Stimulated activated CD8-positive, alpha-beta memory T cell treated with anti-CD3 and anti-CD28 coated beads, Interleukin-4, amount 100 ng/mL, for 48 hours (primary cell): ENCODE results near the gene ZDHHC3.
"Not testable (repeated sequence)": the region's sequence is repeated elsewhere in the genome, so short reads cannot be mapped to it uniquely, and the experiment has no call there.

Experiments used
- DNase-seq: peaks from one replicate; pipeline ENCODE4 v3.0.0-alpha.2; 2020

The ZDHHC3 gene

DNA sequence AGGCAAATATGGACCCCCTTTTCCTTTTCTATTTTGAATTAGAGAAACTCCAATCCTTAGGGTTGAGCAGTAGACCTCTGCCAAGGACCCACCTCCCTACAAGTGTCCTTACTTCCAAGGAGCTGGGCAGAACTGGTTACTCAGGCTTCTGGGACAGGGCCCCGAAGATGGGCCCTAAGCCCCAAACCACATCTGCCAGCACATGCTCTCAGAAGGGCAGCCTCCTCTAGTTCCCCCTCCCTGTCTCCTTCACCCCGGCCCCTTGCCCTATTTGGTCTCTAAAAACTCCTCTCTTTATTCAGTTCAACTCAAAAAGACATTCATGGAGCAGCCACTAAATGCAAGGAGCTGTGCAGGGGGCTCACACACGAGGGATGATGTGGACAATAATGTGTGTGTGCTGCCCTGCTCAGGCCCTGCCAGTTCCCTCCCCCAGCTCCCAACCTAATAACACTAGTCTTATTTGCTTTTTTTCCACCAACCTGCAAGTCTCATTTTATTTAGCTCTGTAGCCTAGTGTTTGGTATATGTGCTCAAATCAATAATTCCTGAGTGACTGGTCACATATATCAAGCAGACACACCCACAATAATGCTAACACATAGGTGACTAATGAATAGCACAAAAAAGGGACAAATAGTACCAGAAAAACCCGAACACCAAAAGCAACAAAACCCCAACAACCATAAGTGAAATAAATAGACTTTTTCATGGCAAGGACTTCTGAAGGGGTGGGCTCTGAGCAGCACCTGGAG, 12.2 kb downstream of the ZDHHC3 start:
- no peak for DNase-seq

DNA sequence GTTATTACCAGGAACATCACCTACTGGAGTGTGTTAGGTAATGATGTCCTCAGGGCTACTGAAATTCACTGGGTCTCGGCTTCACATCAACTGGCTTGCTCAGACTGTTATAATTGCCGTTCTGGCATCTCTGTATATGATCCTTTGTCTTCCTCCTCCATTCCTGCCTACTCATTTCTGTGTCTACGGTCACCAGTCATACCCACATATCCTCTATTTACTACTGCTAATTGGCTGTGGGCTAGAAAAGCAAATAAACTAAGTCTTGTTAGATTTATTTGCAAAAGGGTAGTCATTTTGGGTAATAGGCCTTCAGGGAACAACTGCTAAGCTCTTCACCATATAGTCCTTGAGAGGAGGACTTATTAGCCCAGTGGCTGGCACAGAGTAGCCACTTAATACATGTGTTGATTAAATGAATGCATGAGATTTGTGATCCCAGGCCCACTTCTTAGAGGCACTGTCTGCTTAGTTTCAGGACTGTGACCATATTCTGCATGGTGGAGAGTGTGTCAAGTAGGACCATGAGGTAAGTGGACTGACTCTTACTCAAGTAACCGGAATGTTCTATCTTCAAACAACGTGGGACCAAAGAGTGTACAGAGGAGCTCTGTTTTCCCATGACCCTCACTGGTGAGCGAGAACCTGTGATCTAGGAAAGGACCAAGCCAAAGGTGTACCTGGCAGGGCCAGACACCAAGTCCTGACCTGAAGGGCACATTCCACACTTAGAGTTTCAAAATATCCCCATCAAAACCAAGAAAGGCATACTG, 13.2 kb downstream of the ZDHHC3 start:
- no peak for DNase-seq

DNA sequence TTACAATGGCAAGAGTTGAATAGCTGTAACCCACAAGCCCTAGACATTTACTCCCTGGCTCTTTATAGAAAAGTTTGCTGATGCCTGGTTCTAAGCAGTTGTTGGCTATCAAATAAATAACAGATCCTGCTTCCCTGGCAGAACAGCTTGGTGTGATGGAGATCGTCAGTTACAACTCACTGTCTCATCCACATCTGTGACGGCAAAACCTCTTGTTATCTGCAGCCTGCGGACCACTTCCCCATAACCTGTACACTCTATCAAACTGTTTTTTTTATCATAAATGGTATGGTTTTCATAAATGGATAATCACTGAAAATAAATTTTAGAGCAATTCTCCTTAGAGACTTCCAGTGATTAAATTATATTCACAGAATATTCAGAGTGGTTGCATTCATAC, 14.1 kb downstream of the ZDHHC3 start:
- DNase-seq = no peak

DNA sequence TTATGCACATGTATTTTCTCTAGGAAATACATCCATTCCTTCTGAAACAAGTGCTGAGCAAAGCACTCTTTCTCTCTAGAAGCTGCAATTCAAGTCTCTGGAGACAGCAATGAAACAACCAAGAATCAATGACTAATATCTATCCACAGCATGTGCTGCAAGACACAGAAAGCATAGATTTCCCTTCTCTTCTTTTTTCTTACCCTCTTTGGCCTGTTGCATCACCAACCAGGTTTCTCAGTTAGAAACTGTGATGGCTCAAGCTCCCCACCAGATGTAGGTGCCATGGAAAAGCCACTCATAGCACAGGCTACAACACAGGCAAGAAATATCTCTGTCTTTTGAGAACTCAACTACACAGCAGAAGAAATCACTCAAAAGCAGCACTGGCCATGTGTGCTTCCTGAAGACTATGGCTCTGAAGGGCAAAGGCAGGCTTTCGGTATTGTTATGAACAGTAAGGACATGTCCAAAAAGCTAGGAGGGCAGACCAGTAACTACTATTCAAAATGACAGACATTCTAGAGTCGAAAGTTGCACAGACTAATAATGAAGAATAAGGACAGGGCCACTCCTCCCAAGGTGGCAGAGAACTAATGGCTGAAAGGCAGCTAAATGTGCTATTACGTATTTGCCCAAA, 15.5 kb downstream of the ZDHHC3 start:
- no peak for DNase-seq

DNA sequence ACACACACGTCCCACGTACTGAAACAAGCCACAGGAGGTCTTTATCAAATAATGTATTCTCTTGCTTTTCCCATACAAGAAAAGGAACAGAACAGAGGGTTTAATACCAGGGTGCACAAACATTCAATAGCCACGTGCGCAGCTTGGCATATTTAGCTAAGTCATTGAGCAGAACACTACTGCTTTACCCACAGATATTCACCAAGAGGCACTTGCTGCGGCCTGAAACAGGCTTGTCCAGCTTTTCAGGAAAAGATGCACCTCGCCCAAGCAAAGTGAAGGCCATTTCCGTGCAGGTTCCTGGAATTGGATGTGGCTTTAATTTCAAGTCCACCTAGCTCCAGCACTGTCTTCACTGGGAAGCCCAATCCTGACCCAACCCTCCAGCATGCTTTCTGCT, 17.6 kb downstream of the ZDHHC3 start:
- DNase-seq = no peak

DNA sequence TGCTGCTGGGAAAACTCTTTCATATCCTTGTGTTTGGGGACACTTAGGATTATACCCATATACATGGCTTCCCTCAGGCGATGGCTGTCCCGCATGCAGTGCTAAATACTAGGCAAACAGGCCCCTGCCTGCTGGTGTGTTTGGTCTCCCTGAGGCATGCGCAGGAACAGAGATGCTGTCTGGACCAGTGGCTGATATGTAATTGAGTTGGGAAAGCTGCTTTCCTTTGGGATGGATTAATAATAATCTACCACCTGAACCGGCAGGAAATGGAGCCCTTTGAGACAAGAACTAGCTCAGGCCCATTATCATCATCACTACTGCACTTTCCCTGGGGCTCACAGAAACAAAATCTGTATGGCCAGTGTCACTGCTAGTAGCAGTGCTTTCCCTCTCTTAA, 18.0 kb downstream of the ZDHHC3 start:
- DNase-seq = no peak

DNA sequence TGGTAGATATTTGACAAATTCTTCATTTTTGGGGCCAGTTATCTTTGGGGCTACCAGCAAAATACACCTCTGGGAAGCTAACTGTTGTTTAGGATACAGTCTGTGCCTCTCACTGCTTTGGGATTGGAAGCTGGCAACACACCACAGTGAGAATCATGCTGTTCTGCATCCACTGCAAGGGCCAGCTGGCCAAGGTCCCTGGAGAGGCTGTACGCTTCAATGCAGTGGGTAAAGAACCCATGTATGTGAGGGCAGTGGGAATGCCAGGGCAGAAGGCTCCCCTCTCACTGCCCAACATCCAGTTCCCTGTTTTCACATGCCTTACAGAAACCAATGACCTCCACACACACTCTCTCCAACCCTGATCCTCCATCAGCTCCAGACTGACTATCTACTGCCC, 20.1 kb downstream of the ZDHHC3 start:
- DNase-seq = no peak

DNA sequence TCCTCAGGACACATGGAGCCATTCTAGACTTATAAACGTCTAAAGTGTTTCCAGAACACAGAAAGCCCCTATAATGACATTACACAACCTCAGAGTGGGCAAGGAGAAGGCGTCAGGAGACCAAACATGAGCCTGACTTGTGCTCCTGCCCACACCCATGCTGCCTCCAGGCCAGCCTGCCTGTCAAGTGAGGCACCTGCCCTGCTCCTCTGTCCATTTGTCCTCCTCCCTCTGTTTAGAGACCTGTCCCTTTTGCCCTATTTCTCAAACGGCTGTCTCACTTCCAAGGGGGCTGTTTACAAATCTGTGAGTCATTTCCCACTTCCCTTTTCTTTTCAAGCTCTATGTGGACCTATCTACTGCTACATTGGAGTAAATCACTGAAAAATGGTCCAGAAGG, 21.0 kb downstream of the ZDHHC3 start:
- no peak for DNase-seq

DNA sequence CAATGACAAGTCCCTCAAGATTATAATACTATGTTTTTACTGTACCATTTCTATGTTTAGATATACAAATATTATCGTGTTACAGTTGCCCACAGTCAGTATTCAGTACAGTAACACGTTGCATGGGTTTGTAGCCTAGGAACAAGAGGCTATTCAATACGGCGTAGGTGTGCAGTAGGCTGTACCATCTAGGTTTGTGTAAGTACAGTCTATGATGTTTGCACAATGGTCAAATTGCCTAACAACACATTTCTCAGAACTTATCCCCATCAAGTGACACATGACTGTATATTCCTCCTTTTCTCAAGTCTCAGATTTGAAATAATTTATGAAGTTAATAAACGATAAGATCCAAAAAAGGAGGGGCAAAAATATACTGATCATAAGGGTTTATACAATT, 21.7 kb downstream of the ZDHHC3 start:
- DNase-seq = no peak

DNA sequence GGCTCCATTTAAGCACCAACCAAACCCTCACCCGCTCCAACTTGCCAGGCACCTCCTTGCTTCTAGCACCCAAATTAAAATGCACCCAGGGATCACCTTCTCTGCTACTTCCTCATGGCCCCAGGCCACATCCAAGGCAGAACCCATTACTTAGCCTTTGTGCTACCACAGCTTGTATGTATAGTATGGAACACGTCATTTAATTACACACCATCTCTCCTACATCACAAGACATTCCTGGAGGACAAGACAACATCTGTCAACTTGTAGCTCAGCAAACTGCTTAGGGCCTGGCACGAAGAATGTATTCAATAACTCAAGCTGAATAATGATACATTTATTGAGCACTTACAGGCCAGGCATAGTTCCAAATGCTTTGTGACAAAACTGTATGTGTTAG, 23.3 kb downstream of the ZDHHC3 start:
- no peak for DNase-seq

DNA sequence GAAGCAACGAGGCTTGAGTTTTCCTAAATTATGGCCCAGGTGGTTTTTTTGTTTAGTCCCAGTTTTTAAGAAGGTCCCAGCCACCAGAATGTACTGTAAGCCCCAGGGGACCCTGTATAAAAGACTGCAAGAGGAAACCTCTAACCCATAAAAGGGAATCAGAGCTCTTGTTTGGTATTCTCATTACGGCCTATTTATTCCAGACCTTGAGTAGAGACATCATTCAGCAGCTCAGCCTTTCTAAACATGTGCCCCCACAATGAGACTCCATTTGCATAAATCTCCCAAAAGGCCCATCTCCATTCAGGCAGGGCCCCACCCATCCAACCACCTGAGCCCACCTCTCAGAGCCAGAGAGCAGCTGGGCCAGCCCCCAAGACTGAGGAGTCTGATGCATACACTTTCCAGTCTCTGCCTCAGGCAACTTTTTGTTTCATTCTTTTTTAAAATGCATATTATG, 25.7 kb downstream of the ZDHHC3 start:
- no peak for DNase-seq

DNA sequence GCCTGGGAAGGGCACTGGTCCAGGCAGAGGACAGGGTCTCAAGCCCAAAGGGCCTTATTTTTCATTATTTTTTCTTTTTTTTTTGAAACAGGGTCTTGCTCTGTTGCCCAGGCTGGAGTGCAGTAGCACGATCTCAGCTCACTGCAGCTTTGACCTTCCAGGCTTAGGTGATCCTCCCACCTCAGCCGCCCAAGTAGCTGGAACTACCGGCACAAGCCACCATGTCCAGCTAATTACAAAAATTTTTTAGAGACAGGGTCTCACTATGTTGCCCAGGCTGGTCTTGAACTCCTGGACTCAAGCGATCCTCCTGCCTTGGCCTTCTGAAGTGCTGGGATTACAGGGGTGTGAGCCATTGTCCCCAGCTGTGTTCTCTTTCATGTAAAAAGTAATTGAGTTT, 26.2 kb downstream of the ZDHHC3 start:
- DNase-seq = not testable (repeated sequence)

DNA sequence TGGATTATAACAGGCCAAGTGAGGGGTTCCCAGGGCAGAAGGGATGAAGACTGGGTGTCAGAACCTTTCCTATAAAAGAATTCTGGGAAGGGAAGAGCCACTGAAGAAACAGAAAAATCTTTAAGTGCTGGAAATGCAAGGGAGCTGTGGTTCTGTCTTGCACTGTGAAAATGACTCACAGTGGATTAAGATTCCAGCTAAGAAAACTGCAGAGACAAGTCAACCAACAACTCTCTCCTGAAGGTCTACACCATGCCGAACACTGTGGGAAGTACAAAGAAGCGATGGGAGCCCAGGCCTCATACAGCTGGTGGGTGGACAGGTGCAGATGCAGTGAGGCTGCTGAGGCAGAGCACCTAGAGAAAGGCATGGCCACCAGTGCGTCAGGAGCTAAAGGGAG, 27.7 kb downstream of the ZDHHC3 start:
- DNase-seq = no peak

DNA sequence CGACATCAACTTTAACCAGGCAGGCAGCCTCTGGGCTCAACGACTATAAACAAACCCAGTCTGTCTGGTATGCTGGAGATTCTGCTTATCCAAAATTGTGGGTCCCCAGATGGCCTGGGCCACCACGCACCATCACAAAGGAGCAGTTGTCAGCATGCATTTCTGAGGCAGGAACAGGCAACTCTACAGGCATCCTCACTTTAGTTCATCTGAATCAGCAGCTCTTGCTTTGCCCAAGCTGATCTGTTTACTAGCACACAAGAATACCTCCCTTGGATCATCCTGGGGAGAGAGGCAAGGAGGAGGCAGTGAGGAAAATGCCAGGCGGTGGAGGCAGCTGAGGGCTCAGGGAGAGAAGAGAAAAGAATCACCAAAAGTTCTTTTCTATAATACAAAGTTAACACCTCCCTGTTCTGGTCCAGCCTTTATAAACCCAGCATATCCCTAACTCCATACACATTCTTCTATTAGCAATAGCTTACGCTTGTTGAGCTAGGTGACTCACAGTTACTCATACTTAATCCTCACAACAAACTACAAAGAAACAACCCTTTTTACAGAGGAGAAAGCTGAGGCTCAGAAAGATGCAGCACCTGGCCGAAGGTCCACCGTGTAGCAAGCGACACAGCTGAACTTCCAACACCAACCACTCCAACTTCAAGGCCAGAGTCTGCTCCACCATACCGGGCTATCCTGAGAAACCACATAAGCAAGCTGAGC, 33.6 kb downstream of the ZDHHC3 start:
- no peak for DNase-seq

DNA sequence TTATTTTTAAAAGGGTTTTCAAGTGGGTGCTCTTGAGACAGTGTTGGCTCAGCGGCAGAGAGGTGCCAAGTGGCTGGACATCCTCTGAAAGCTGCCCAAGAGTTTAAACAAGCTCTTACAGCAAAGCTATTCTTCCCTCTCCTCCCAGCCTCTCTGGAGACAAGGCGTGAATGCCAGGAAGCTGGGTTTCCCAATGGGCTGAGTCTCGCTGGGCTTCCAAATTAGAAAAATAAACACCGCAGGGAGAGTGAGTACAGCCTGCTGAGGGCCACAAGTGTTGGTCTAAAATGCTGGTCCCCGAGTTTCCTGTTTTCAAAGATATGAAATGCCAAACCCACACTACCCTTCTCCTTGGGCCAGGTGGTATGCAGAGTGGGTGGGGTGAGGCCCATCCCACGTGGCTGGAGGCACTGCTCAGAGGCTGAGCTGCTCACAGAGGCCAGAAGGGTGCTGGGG, 36.4 kb downstream of the ZDHHC3 start:
- DNase-seq = no peak

DNA sequence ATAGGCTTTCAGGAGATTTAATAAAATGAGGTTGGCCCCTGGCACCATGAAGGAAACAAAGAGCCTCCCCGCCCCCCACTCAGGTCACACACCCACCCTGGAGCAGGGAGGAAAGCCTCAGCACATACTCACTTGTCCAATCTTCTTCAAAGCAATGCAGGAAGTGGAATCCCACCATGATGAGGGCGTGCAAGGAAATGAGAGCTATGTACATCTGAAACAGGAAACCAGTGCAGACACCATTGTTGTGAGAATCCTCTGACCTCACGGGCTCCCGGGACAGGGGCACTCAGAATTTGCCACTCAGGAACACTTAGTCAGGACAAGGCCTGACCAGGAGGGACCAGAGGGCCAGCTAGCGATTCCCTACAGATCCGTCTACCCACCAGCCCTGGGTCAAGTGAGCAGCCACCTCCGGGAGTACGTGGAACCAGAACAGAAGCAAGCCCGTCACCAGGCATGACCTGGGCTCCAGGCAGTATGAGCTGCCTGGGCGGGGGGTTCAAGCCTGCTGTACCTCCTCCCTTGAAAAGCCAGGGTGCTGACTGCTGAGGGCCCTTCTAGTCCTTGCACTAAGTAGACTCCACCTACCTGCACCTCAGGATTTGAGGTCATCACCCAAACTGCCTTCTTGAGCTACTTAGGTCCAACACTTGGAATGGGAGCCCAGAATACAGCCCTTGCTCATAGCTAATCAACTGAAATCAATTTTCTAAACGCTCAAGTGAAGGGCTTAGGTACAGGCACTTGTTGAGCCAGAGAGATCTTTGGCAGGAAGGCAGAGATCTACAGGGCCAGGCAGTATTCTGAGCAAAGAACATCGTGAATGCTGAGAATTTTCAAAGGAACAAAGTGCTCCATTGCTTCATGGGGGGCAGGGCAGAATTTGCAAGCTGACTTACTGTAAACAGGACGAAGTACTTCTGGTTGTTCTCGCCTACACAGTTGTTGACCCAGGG, 42.7 kb downstream of the ZDHHC3 start:
- no peak for DNase-seq

DNA sequence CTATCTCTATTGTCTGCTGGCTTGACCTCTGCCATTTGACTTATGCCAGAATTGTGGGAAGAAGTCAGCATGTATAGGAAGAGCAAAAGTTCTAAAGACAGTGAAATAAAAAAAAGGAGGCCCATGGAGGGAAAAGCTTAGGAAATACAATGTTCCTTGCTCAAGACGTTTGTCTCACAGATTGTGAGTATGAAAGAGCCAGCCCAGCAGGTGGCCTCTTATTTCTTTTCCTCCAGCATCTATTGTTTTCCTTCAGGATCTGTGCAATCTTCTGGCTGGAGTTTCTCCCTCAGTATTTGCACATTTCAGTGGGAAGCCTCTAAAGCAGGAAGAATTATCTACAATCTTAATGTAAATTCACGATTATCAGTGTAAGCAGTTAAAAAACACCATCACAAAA, 43.7 kb downstream of the ZDHHC3 start:
- no peak for DNase-seq

DNA sequence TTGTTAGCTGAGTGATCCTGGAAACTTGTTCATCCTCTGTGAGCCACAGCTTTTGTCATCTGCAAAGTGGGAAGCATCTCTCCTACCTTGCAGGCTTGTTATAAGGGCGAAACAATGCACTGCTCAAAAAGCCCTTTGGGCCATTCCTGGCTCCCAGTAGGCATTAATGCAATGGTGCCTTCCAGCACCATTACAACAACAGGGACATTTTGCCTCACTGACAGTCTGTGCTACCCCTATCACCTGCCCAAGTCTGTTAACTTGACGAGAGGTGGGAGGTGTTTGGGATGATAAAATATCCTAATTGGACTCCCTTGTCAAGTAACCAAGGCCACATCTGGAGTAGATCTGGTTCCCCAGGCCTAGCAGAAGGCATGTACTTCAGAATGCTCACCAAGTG, 44.2 kb downstream of the ZDHHC3 start:
- no peak for DNase-seq

DNA sequence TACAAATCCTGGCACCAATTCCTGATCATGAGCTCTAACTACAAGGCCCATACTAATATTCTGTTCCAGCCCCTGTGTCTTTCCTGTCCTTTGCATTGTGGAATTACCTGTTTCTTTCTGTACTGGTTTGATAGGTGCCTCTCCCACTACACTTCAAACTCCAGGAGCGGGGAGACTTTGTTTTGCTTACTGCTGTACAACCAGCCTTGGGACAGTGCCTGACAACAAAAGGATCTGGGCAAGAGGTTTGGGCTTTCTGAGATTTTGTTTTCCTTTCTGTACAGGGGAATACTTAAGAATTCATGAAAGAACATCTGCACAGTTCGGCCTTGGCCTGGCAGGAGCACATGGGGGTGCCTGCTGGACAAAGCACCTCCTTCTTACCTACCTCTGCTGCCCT, 45.1 kb downstream of the ZDHHC3 start:
- DNase-seq = no peak

DNA sequence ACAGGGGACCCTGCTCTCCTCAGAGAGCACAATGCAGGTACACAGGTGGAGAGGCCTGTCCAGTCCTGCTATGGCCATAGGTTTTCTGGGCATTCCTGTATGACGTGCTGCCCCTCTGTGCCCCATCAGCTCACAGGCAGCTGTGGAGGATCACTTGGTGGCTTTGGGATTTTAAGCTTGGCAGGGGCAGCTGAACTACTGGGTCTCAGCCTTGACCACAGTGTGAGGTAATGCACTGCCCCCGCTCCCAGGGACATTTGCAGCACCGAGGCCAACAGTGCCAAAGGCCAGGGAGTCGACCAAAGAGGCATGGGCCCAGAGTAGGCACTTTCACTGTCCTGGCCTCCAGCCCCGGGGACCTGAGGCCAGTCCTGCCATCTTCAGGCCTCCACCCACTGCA, 46.2 kb downstream of the ZDHHC3 start:
- DNase-seq = no peak

DNA sequence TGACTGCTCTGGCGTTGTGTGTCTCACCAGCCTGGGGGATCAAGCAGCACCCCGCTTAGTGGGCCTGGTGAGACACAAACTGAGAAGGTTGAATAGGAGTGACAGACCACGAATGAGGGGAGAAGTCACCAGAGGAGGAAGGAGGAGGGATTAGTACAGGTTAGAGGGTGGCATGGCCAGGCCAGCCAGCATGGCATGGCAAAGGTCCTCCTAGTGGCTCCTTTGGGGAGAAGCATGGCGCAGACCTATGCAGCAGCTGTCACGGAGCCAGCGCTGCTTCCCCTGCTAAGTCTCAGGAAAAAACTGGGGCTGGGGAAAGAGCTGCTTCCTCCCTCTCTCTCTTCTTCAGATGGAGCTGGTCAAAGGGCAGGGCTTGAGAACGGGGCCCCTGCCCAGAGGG, 48.6 kb downstream of the ZDHHC3 start:
- no peak for DNase-seq

DNA sequence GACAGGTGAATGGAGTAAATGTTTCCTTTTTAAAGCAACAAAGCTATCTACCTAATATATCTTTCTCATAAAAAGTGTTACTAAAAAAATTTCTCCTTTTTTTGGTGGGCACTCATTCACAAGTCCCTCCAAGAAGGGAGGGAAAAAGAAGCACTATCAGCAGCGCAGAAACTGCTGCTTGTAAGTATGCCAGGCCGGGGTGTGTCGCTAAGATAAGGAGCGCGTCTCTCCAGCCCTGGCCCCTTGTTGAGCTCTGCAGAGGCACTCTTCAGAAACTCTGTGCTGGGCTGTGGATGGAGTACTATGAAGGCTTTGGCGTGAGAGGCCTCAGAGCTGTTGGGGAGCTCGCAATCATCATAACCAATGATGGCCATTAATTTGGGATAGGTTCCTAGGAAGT, 49.1 kb downstream of the ZDHHC3 start:
- no peak for DNase-seq
